HG02678 (cell line): ENCODE data around the gene UCKL1.
"Not testable (repeated sequence)": the region's sequence is repeated elsewhere in the genome, so short reads cannot be mapped to it uniquely, and the experiment has no call there.

Experiments used
- ATAC-seq: cut with Tn5 transposase; IDR thresholded peaks from one replicate; pipeline ENCODE4 v1.9.1; 2021; ENCODE audit warnings: mild to moderate bottlenecking, moderate library complexity; ENCODE audit not compliant: unreplicated experiment

The UCKL1 gene

GRCh38 chr20:63972312-63973159 is 16.3 kb upstream of the UCKL1 start:
- no peak for ATAC-seq

GRCh38 chr20:63971960-63972311 is 15.7 kb upstream of the UCKL1 start:
- ATAC-seq = not testable (repeated sequence)

- no peak for ATAC-seq
These were observed 14.7 kb upstream of the UCKL1 start for GRCh38 chr20:63970714-63971431.

GRCh38 chr20:63969838-63970713 is 13.9 kb upstream of the UCKL1 start, which contains the start of gene ZNF512B:
Gene ZNF512B, minus strand, starts transcription at chr20:63969930. Its CDS starts 1,980 bp downstream, at chr20:63967950.
- no peak for ATAC-seq

GRCh38 chr20:63968928-63969760 is 12.9 kb upstream of the UCKL1 start:
- ATAC-seq = no peak

- no peak for ATAC-seq
These were observed 12.1 kb upstream of the UCKL1 start for GRCh38 chr20:63968136-63968927.

- ATAC-seq = no peak
These were observed 11.3 kb upstream of the UCKL1 start for GRCh38 chr20:63967330-63968135.

GRCh38 chr20:63966944-63967322 is 10.7 kb upstream of the UCKL1 start:
- no peak for ATAC-seq

GRCh38 chr20:63966172-63966943 is 10.1 kb upstream of the UCKL1 start:
- no peak for ATAC-seq

- no peak for ATAC-seq
These were observed 8.2 kb upstream of the UCKL1 start for GRCh38 chr20:63964412-63964811.

- no peak for ATAC-seq
These were observed 7.6 kb upstream of the UCKL1 start for GRCh38 chr20:63963784-63964301.

GRCh38 chr20:63963348-63963741 is 7.1 kb upstream of the UCKL1 start:
- no peak for ATAC-seq

- no peak for ATAC-seq
These were observed 6.5 kb upstream of the UCKL1 start for GRCh38 chr20:63962426-63963347.

- ATAC-seq = no peak
These were observed 5.6 kb upstream of the UCKL1 start for GRCh38 chr20:63961664-63962425.

- ATAC-seq = not testable (repeated sequence)
These were observed 4.7 kb upstream of the UCKL1 start for GRCh38 chr20:63960654-63961621.
